IMR-90 (cell line): Measurements from ENCODE around the gene TEX35. TPM values are rescaled to one million over a fixed set of nuclear protein-coding genes. Genes with fewer than 3 reads are reported as not detected.

ENCODE experiments used
- ATAC-seq: fragments of 200-7000 bp; cut with Tn5 transposase; 2 replicates; pipeline ENCODE4 v1.9.1; 2020; ENCODE audit warnings: low read depth, mild to moderate bottlenecking, moderate library complexity
- BruUV-seq: library from RNA; stranded (reverse); fragments of 400-500 nt; replicated peaks from 2 replicates; lab custom pipeline; 2021; lab: Mats Ljungman, UMichigan
- CTCF ChIA-PET: fragments of 300-600 bp; formaldehyde crosslinking; extraction: SDS; loops from one replicate; lab custom pipeline; 2021; ENCODE audit warnings: antibody characterized with exemption; lab: Yijun Ruan, JAX
- POLR2A ChIA-PET: fragments of 300-600 bp; sonication (Branson Sonifier 250); formaldehyde crosslinking; loops from one replicate; lab custom pipeline; 2022; ENCODE audit warnings: antibody characterized with exemption; ENCODE audit not compliant: unreplicated experiment; lab: Charles Lee
- DNase-seq: peaks from one replicate; pipeline ENCODE4 v3.0.0; 2013
- H2AFZ ChIP-seq: replicated peaks from 2 replicates; pipeline ENCODE3; 2013; ENCODE audit warnings: low read length, mild to moderate bottlenecking; ENCODE audit not compliant: poor library complexity
- H2AK5ac ChIP-seq: 2 replicates; pipeline ENCODE4 v1.6.1; 2013; ENCODE audit warnings: low read depth, low read length, inconsistent platforms
- H2AK9ac ChIP-seq: replicated peaks from 2 replicates; pipeline ENCODE3; 2013; ENCODE audit warnings: mild to moderate bottlenecking, low read depth, low read length, moderate library complexity; ENCODE audit not compliant: poor library complexity
- H2BK120ac ChIP-seq: 2 replicates; pipeline ENCODE4 v1.6.1; 2013; ENCODE audit warnings: low read depth, low read length, inconsistent platforms
- H2BK15ac ChIP-seq: 3 replicates; pipeline ENCODE4 v1.6.1; 2013; ENCODE audit warnings: low read depth, low read length, inconsistent platforms
- H2BK20ac ChIP-seq: 2 replicates; pipeline ENCODE4 v1.6.1; 2013; ENCODE audit warnings: low read depth, mild to moderate bottlenecking, inconsistent platforms, low read length, moderate library complexity
- H2BK5ac ChIP-seq: 2 replicates; pipeline ENCODE4 v1.6.1; 2013; ENCODE audit warnings: mild to moderate bottlenecking, low read depth, low read length, inconsistent platforms; ENCODE audit not compliant: poor library complexity, severe bottlenecking
- H3K14ac ChIP-seq: replicated peaks from 2 replicates; pipeline ENCODE4 v1.6.1; 2013; ENCODE audit warnings: low read depth, low read length, inconsistent platforms
- H3K18ac ChIP-seq: 2 replicates; pipeline ENCODE4 v1.6.1; 2013; ENCODE audit warnings: low read depth, low read length, control low read depth
- H3K23ac ChIP-seq: 2 replicates; pipeline ENCODE4 v1.6.1; 2013; ENCODE audit warnings: low read depth, low read length, inconsistent platforms
- H3K27ac ChIP-seq: 2 replicates; pipeline ENCODE4 v1.5.1; 2013; ENCODE audit warnings: mild to moderate bottlenecking, control low read depth, low read length; ENCODE audit not compliant: insufficient read depth
- H3K27me3 ChIP-seq: 2 replicates; pipeline ENCODE4 v1.6.1; 2013; ENCODE audit warnings: low read length; ENCODE audit not compliant: control insufficient read depth, insufficient read depth
- H3K36me3 ChIP-seq: 2 replicates; pipeline ENCODE4 v1.6.1; 2013; ENCODE audit warnings: low read length, mixed read lengths; ENCODE audit not compliant: control insufficient read depth, insufficient read depth
- H3K4ac ChIP-seq: 2 replicates; pipeline ENCODE4 v1.6.1; 2013; ENCODE audit warnings: low read depth, low read length, inconsistent platforms
- H3K4me1 ChIP-seq: 2 replicates; pipeline ENCODE4 v1.6.1; 2013; ENCODE audit warnings: low read length, mixed read lengths; ENCODE audit not compliant: control insufficient read depth, insufficient read depth
- H3K4me2 ChIP-seq: 2 replicates; pipeline ENCODE4 v1.6.1; 2013; ENCODE audit warnings: low read depth, mild to moderate bottlenecking, control low read depth, low read length, moderate library complexity
- H3K4me3 ChIP-seq: 2 replicates; pipeline ENCODE4 v1.5.1; 2013; ENCODE audit warnings: low read depth, mild to moderate bottlenecking, control low read depth, low read length, moderate library complexity; ENCODE audit not compliant: insufficient read depth
- H3K56ac ChIP-seq: 2 replicates; pipeline ENCODE4 v1.6.1; 2013; ENCODE audit warnings: low read length, inconsistent platforms; ENCODE audit not compliant: insufficient read depth; ENCODE audit errors: extremely low read depth
- H3K79me1 ChIP-seq, 2 experiments: 2 replicates each; pipeline ENCODE4 v1.6.1; 2013; ENCODE audit warnings: low read length in 2 of 2, inconsistent platforms in 1 of 2, low read depth in 1 of 2
- H3K9ac ChIP-seq: 2 replicates; pipeline ENCODE4 v1.6.1; 2013; ENCODE audit warnings: low read depth, low read length, control low read depth
- H3K9me1 ChIP-seq: 2 replicates; pipeline ENCODE4 v1.6.1; 2013; ENCODE audit warnings: low read length, inconsistent platforms; ENCODE audit not compliant: insufficient read depth
- H3K9me3 ChIP-seq: 2 replicates; pipeline ENCODE4 v1.6.1; 2013; ENCODE audit warnings: low read length; ENCODE audit not compliant: control insufficient read depth, insufficient read depth
- H4K20me1 ChIP-seq: 2 replicates; pipeline ENCODE4 v1.6.1; 2013; ENCODE audit warnings: low read length, inconsistent platforms; ENCODE audit not compliant: insufficient read depth
- H4K5ac ChIP-seq: 2 replicates; pipeline ENCODE4 v1.6.1; 2013; ENCODE audit warnings: mild to moderate bottlenecking, low read depth, low read length, control low read depth
- H4K8ac ChIP-seq, 2 experiments: 2 replicates each; pipeline ENCODE4 v1.6.1; 2013; ENCODE audit warnings: low read depth in 2 of 2, low read length in 2 of 2, control low read depth in 1 of 2, inconsistent platforms in 1 of 2
- H4K91ac ChIP-seq: 2 replicates; pipeline ENCODE4 v1.6.1; 2013; ENCODE audit warnings: low read depth, low read length, inconsistent platforms; ENCODE audit not compliant: insufficient read depth
- BHLHE40 ChIP-seq: fragments of 150-350 bp; IDR thresholded peaks from 2 replicates; pipeline ENCODE4 v1.6.1; 2016; ENCODE audit warnings: mild to moderate bottlenecking, low read depth, low read length
- CEBPB ChIP-seq: IDR thresholded peaks from 2 replicates; pipeline ENCODE4 v1.6.1; 2012; ENCODE audit warnings: low read depth, low read length, improper control_type of control experiment
- CHD1 ChIP-seq: IDR thresholded peaks from 2 replicates; pipeline ENCODE4 v1.6.1; 2012; ENCODE audit warnings: low read depth, low read length, improper control_type of control experiment
- CTCF ChIP-seq: conservative IDR thresholded peaks from 2 replicates; pipeline ENCODE4 v1.5.1; 2012; ENCODE audit warnings: mild to moderate bottlenecking, low read depth, low read length, improper control_type of control experiment
- ELK1 ChIP-seq: fragments of 150-350 bp; IDR thresholded peaks from 2 replicates; pipeline ENCODE4 v1.6.1; 2016; ENCODE audit warnings: low read depth, mild to moderate bottlenecking, low read length, moderate library complexity, borderline replicate concordance
- FOS ChIP-seq: fragments of 150-350 bp; IDR thresholded peaks from 2 replicates; pipeline ENCODE4 v1.6.1; 2016; ENCODE audit warnings: low read depth, low read length
- MAFK ChIP-seq: IDR thresholded peaks from 2 replicates; pipeline ENCODE4 v1.6.1; 2012; ENCODE audit warnings: low read depth, low read length, improper control_type of control experiment
- MAZ ChIP-seq: IDR thresholded peaks from 2 replicates; pipeline ENCODE4 v1.6.1; 2012; ENCODE audit warnings: low read depth, mild to moderate bottlenecking, low read length, improper control_type of control experiment, moderate library complexity, borderline replicate concordance
- MXI1 ChIP-seq: IDR thresholded peaks from 2 replicates; pipeline ENCODE4 v1.6.1; 2012; ENCODE audit warnings: low read depth, mild to moderate bottlenecking, low read length, moderate library complexity, borderline replicate concordance
- NFE2L2 ChIP-seq: fragments of 150-350 bp; IDR thresholded peaks from 2 replicates; pipeline ENCODE4 v1.6.1; 2016; ENCODE audit warnings: low read depth, mild to moderate bottlenecking, low read length
- POLR2A ChIP-seq: IDR thresholded peaks from 2 replicates; pipeline ENCODE4 v1.6.1; 2012; ENCODE audit warnings: mild to moderate bottlenecking, low read depth, low read length
- RAD21 ChIP-seq: IDR thresholded peaks from 2 replicates; pipeline ENCODE4 v1.6.1; 2012; ENCODE audit warnings: low read length, improper control_type of control experiment
- RCOR1 ChIP-seq: IDR thresholded peaks from 2 replicates; pipeline ENCODE4 v1.6.1; 2012; ENCODE audit warnings: mild to moderate bottlenecking, low read length, improper control_type of control experiment; ENCODE audit not compliant: insufficient replicate concordance
- RFX5 ChIP-seq: IDR thresholded peaks from 2 replicates; pipeline ENCODE4 v1.8.0; 2012; ENCODE audit warnings: low read depth, mild to moderate bottlenecking, low read length, moderate library complexity
- SMC3 ChIP-seq: fragments of 150-350 bp; IDR thresholded peaks from 2 replicates; pipeline ENCODE4 v1.6.1; 2016; ENCODE audit warnings: low read depth, mild to moderate bottlenecking, antibody characterized with exemption, low read length, moderate library complexity
- WGBS, 2 experiments: methylation state at CpG; one replicate each; pipeline versions ENCODE4 v1.1.5 to v1.1.7; 2013; ENCODE audit warnings: missing lambda C conversion rate in 2 of 2; ENCODE audit not compliant: insufficient read length in 1 of 2; ENCODE audit errors: extremely low coverage in 2 of 2; 5-methylcytosine and 5-hydroxymethylcytosine counted together
- dilution Hi-C: fragments of 300-500 bp; cut with HindIII; formaldehyde crosslinking; loops from one replicate; pipeline ENCODE4 v1.14.3; 2018; ENCODE audit warnings: low sequenced_read_pairs; ENCODE audit not compliant: unreplicated experiment
- in situ Hi-C: fragments of 300-500 bp; cut with MboI; formaldehyde crosslinking; loops from 3 replicates; pipeline ENCODE4 v1.14.3; 2019; ENCODE audit warnings: low sequenced_read_pairs, inconsistent platforms, mixed read lengths
- intact Hi-C: fragments of 100-400 bp; cut with micrococcal nuclease; formaldehyde crosslinking; loops from 2 replicates; pipeline ENCODE4 v1.10.0; 2022
- polyA plus RNA-seq, 3 experiments: library from polyadenylated mRNA; depleted of rRNA; stranded (reverse); fragments of >200 nt; gene quantifications; 2 replicates each; pipeline ENCODE4 v1.2.3, GENCODE V29; 2012; ENCODE audit warnings: low replicate concordance in 1 of 3
- total RNA-seq: library from RNA; depleted of rRNA; stranded (reverse); fragments of >200 nt; gene quantifications from 2 replicates; pipeline ENCODE4 v1.2.3, GENCODE V29; 2012
- TF ChIP-seq, protein P1 (sequence below): fragments of 150-350 bp; IDR thresholded peaks from 2 replicates; pipeline ENCODE4 v1.6.1; 2017; ENCODE audit warnings: mild to moderate bottlenecking, antibody characterized with exemption, low read length, low read depth

TEX35 gene
- total and polyA plus RNA-seq, 2 of the 4 experiments (the other 2 are of a cell fraction) = 0.05 TPM; not detected in 1

GRCh38 chr1:178536329-178536728, 23.4 kb downstream of the TEX35 start:
- H3K14ac ChIP-seq = 0 out of 2 replicates have a peak overlapping the region, but pooled peaks have one; percentile 7
- H2BK5ac ChIP-seq = peak overlapping the region; percentile 33
- H4K8ac ChIP-seq = peak overlapping the region in 1 of 2 experiments; percentile 23; a peak in 1 of 4 replicates
- ChIA-PET POLR2A (no interaction called here), CTCF (interaction anchor here (1.0 to 2.9 kb wide), 3 partner anchors 34 to 467 kb away, joined by 3 to 12 read pairs (median 9); no protein-coding TSS in a partner anchor)
- H3K23ac ChIP-seq = no peak overlapping the region
- no peak overlapping the region for H3K18ac ChIP-seq
- TF ChIP-seq NFE2L2 (no peak), RFX5 (no peak), MAFK (no peak), RCOR1 (no peak), MAZ (no peak), CHD1 (no peak), RAD21 (no peak), POLR2A (no peak), BHLHE40 (no peak), MXI1 (no peak), CTCF (no peak), SMC3 (no peak), FOS (no peak), ELK1 (no peak), CEBPB (no peak)
- TF ChIP-seq, protein P1, sequence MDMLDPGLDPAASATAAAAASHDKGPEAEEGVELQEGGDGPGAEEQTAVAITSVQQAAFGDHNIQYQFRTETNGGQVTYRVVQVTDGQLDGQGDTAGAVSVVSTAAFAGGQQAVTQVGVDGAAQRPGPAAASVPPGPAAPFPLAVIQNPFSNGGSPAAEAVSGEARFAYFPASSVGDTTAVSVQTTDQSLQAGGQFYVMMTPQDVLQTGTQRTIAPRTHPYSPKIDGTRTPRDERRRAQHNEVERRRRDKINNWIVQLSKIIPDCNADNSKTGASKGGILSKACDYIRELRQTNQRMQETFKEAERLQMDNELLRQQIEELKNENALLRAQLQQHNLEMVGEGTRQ = no peak
- peak overlapping the region; percentile 37; the same call in 1 of the 2 replicates for H2BK20ac ChIP-seq
- peak overlapping the region; percentile 13 for H3K4ac ChIP-seq
- peaks cover 38% of the 10 kb centered on the region for H3K4me1 ChIP-seq
- H3K4me3 ChIP-seq = no peak overlapping the region
- H2AFZ ChIP-seq = no peak overlapping the region
- H3K27ac ChIP-seq = peak overlapping the region; percentile 10; the same call in 1 of the 2 replicates
- no peak for DNase-seq
- peak overlapping the region; percentile 42; the same call in 1 of the 2 replicates for H2AK5ac ChIP-seq
- peak overlapping the region; percentile 2 for H4K91ac ChIP-seq
- WGBS, 2 experiments = 100% methylated on average over 1 of the region's 5 CpGs; no CpG with 5 or more reads in 1 of the 2 experiments
- dilution Hi-C loops (no loop called here), intact Hi-C loops (no loop called here), in situ Hi-C loops (loop anchor here (10.0 kb wide), 1 partner anchor 828 kb away; the partner anchor contains the start of gene AXDND1)
- H2BK120ac ChIP-seq = peak overlapping the region; percentile 34
- no peak overlapping the region for H3K56ac ChIP-seq
- peak overlapping the region; percentile 36; the same call in 2 of the 3 replicates for H2BK15ac ChIP-seq
- no peak overlapping the region for H3K9ac ChIP-seq
- no peak for ATAC-seq
- peaks cover 34% of the 10 kb centered on the region for H3K9me1 ChIP-seq
- H2AK9ac ChIP-seq = no peak overlapping the region
- no peak overlapping the region for H4K5ac ChIP-seq
- H3K4me2 ChIP-seq = no peak overlapping the region
- H3K79me1 ChIP-seq = 0 out of 4 replicates have a peak, but pooled peaks cover 0 to 11% of the 10 kb centered on the region in 2 experiments
- no TSS peak for BruUV-seq
- no peaks in the 10 kb centered on the region for H3K36me3 ChIP-seq
- peaks cover 4% of the 10 kb centered on the region; the same call in 1 of the 2 replicates for H4K20me1 ChIP-seq
- H3K9me3 ChIP-seq = no peaks in the 10 kb centered on the region
- no peaks in the 10 kb centered on the region for H3K27me3 ChIP-seq
